CD8-positive, alpha-beta memory T cell (primary cell): Measurements from ENCODE around the gene CENATAC. TPM values are rescaled to one million over a fixed set of nuclear protein-coding genes. Genes with fewer than 3 reads are reported as not detected.

Experiments used
- CTCF ChIA-PET: fragments of 350-600 bp; sonication (Branson Sonifier 250); formaldehyde crosslinking; loops from one replicate; lab custom pipeline; 2021; ENCODE audit warnings: antibody characterized with exemption; lab: Charles Lee
- POLR2A ChIA-PET: fragments of 350-600 bp; sonication (Branson Sonifier 250); formaldehyde crosslinking; loops from one replicate; lab custom pipeline; 2021; ENCODE audit warnings: antibody characterized with exemption; lab: Charles Lee
- DNase-seq, 5 donors: peaks; one replicate each; pipeline versions ENCODE4 v3.0.0 to v3.0.0-alpha.2; 2020 to 2022; ENCODE audit warnings: mixed read lengths in 1 of 5
- H3K27ac ChIP-seq: one replicate; pipeline ENCODE4 v1.7.0; 2013; ENCODE audit warnings: low read depth, mild to moderate bottlenecking, low read length, moderate library complexity
- H3K27me3 ChIP-seq: 2 replicates; pipeline ENCODE4 v1.7.0; 2013; ENCODE audit warnings: low read length, mild to moderate bottlenecking; ENCODE audit not compliant: insufficient read depth, poor library complexity, severe bottlenecking
- H3K36me3 ChIP-seq: 2 replicates; pipeline ENCODE4 v1.7.0; 2013; ENCODE audit warnings: mild to moderate bottlenecking, low read length, moderate library complexity; ENCODE audit not compliant: insufficient read depth
- H3K4me1 ChIP-seq: 2 replicates; pipeline ENCODE4 v1.7.0; 2013; ENCODE audit warnings: mild to moderate bottlenecking, low read length, moderate library complexity; ENCODE audit not compliant: insufficient read depth
- H3K4me3 ChIP-seq: 2 replicates; pipeline ENCODE4 v1.7.0; 2013; ENCODE audit warnings: mild to moderate bottlenecking, low read length
- H3K9me3 ChIP-seq: 2 replicates; pipeline ENCODE4 v1.7.0; 2013; ENCODE audit warnings: mild to moderate bottlenecking, low read length
- H3K27ac Mint-ChIP-seq, 8 donors: one replicate each; pipeline ENCODE4 v1.8.0; 2020 to 2021; ENCODE audit warnings: mixed read lengths in 8 of 8, mild to moderate bottlenecking in 6 of 8, inconsistent platforms in 3 of 8, moderate library complexity in 3 of 8
- H3K27me3 Mint-ChIP-seq, 2 donors: one replicate each; pipeline ENCODE4 v1.8.0; 2020 to 2021; ENCODE audit warnings: mixed read lengths in 2 of 2, mild to moderate bottlenecking in 1 of 2, moderate library complexity in 1 of 2
- H3K36me3 Mint-ChIP-seq, 3 donors: one replicate each; pipeline ENCODE4 v1.8.0; 2020 to 2021; ENCODE audit warnings: mixed read lengths in 3 of 3, inconsistent platforms in 1 of 3, mild to moderate bottlenecking in 1 of 3
- H3K4me1 Mint-ChIP-seq, 3 donors: one replicate each; pipeline ENCODE4 v1.8.0; 2020 to 2021; ENCODE audit warnings: mixed read lengths in 3 of 3, inconsistent platforms in 1 of 3, mild to moderate bottlenecking in 1 of 3
- H3K4me3 Mint-ChIP-seq, 7 donors: one replicate each; pipeline ENCODE4 v1.8.0; 2020 to 2021; ENCODE audit warnings: mixed read lengths in 7 of 7, mild to moderate bottlenecking in 6 of 7, moderate library complexity in 4 of 7, inconsistent platforms in 2 of 7
- H3K9me3 Mint-ChIP-seq, 5 donors: one replicate each; pipeline ENCODE4 v1.8.0; 2020 to 2022; ENCODE audit warnings: mixed read lengths in 5 of 5, mild to moderate bottlenecking in 3 of 5, moderate library complexity in 2 of 5, inconsistent platforms in 1 of 5
- polyA plus RNA-seq: library from polyadenylated mRNA; unstranded; fragments of 300-500 nt; fragmentation: Illumina TruSeq; gene quantifications from one replicate; pipeline ENCODE4 v1.2.3, GENCODE V29; 2021
- total RNA-seq, 2 experiments: library from RNA; stranded (reverse); gene quantifications; one replicate each; pipeline ENCODE4 v1.2.3, GENCODE V29; 2021

The CENATAC gene
- total and polyA plus RNA-seq, 3 experiments from 2014 or later, result 10.1 to 34.6 (median 29.1) TPM

DNA sequence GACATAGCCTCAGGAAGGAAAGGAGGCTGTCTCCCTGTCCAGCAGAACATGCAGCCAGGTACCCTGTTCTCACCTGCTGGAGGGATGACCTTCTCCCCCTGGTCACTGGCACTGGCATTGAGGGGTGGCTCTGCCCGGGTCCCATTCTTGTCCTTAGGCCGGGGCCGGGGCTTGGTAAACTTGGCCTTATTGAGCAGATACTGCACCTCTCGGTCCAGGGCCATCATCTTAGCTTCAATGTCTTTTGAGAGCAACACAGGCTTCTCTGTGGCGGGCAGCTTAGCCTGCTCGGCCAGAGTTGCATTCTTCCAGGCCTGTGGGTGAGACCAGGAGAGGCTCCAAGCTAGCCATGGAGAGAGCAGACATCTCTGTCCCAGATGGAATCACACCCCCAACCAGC, 48.6 kb downstream of the CENATAC start:
- Mint-ChIP-seq H3K27ac (no peak overlapping the region), H3K4me1 (peaks cover 0 to 5% (median 4%) of the 10 kb centered on the region in 3 donors), H3K9me3 (no peaks in the 10 kb centered on the region), H3K27me3 (no peaks in the 10 kb centered on the region), H3K4me3 (no peak overlapping the region), H3K36me3 (peaks cover 12 to 68% (median 13%) of the 10 kb centered on the region in 3 donors)
- Histone ChIP-seq H3K4me3 (no peak overlapping the region), H3K27ac (no peak overlapping the region), H3K4me1 (no peaks in the 10 kb centered on the region), H3K9me3 (no peaks in the 10 kb centered on the region), H3K27me3 (no peaks in the 10 kb centered on the region), H3K36me3 (peaks cover 43% of the 10 kb centered on the region)
- ChIA-PET POLR2A (interaction anchor here (0.8 kb wide), 1 partner anchor 346 kb away, joined by 3 read pairs; no protein-coding TSS in a partner anchor), CTCF (interaction anchor here (1.1 kb wide), 1 partner anchor 15 kb away, joined by 3 read pairs; no protein-coding TSS in a partner anchor)
- no peak for DNase-seq

DNA sequence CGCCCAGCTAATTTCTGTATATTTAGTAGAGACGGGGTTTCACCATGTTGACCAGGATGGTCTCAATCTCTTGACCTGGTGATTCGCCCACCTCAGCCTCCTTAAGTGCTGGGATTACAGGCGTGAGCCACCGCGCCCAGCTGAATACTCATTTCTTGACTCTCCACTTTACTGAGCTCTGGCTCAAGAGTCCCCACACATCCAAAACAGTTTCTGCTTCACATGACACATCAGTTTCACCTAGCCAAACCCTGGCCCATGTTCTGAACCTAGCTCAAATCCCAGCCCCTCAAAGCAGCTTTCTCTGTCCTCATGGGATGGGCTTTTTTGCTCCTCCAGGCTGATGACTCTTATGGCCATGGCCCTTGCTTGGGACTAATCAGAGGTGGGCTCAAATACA, 49.3 kb downstream of the CENATAC start:
- no peak overlapping the region for H3K4me3 ChIP-seq
- POLR2A ChIA-PET, result interaction anchor here (0.8 kb wide), 1 partner anchor 347 kb away, joined by 3 read pairs; no protein-coding TSS in a partner anchor
- H3K4me3 Mint-ChIP-seq, result no peak overlapping the region
- H3K4me1 ChIP-seq, result no peaks in the 10 kb centered on the region
- H3K27me3 Mint-ChIP-seq, result no peaks in the 10 kb centered on the region
- DNase-seq, result no peak
- no peaks in the 10 kb centered on the region for H3K9me3 Mint-ChIP-seq
- H3K9me3 ChIP-seq, result no peaks in the 10 kb centered on the region
- peaks cover 0 to 12% (median 8%) of the 10 kb centered on the region in 3 donors for H3K4me1 Mint-ChIP-seq
- no peaks in the 10 kb centered on the region for H3K27me3 ChIP-seq
- peaks cover 13 to 75% (median 15%) of the 10 kb centered on the region in 3 donors for H3K36me3 Mint-ChIP-seq
- H3K27ac ChIP-seq, result no peak overlapping the region
- H3K27ac Mint-ChIP-seq, result peak overlapping the region in 2 of 8 donors; percentile 24 to 73
- CTCF ChIA-PET, result no interaction called here
- H3K36me3 ChIP-seq, result peaks cover 50% of the 10 kb centered on the region

DNA sequence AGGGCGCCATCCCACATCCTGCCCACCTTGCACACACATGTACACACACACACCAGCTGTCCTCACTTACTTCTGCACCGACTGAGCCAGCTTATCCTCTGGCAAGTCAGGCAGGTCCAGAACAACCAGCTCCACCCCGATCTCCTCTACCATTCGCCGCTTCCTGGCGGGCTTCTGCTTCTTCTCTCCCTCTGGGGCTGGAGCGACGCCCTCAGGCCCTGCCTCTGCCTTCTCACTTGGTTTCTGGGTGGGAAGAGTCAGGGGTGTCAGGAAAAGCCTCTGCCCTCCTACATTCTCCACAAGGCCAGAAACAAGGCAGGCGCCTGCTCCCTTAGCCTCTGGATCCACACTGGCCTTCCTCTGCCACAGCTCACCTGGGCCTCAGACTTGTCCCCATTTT, 50.7 kb downstream of the CENATAC start:
- Histone ChIP-seq H3K27ac (no peak overlapping the region), H3K4me3 (no peak overlapping the region), H3K4me1 (no peaks in the 10 kb centered on the region), H3K27me3 (no peaks in the 10 kb centered on the region), H3K9me3 (no peaks in the 10 kb centered on the region), H3K36me3 (peaks cover 63% of the 10 kb centered on the region)
- DNase-seq, result no peak
- H3K4me1 Mint-ChIP-seq, result peaks cover 7 to 22% (median 13%) of the 10 kb centered on the region in 3 donors
- H3K36me3 Mint-ChIP-seq, result peaks cover 19 to 90% (median 21%) of the 10 kb centered on the region in 3 donors
- H3K27me3 Mint-ChIP-seq, result no peaks in the 10 kb centered on the region
- H3K4me3 Mint-ChIP-seq, result peak overlapping the region in 1 of 7 donors; percentile 69
- ChIA-PET CTCF (no interaction called here), POLR2A (no interaction called here)
- no peaks in the 10 kb centered on the region for H3K9me3 Mint-ChIP-seq
- H3K27ac Mint-ChIP-seq, result no peak overlapping the region

DNA sequence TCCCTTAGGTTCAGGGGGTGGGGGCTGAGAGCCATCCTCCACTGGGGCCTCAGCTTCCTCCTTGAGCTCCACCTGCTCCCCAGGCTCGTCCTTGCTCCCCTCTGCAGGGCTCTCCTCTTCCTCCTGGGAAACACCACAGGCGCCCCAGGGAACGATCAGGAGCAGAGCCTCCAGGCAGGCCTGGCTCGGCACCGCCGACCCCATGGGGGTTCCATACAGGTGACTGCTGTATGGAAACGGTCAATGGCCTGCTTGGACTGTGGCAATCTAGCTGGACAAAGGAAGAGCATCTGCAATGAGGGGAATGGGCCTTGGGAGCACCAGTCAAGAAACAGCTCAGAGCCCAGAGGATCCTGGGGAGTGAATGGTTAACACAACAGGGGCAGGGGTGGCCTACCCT, 51.1 kb downstream of the CENATAC start:
- H3K4me1 Mint-ChIP-seq, result peaks cover 9 to 26% (median 14%) of the 10 kb centered on the region in 3 donors
- Histone ChIP-seq H3K27ac (no peak overlapping the region), H3K4me1 (no peaks in the 10 kb centered on the region), H3K36me3 (peaks cover 68% of the 10 kb centered on the region), H3K4me3 (no peak overlapping the region), H3K9me3 (no peaks in the 10 kb centered on the region), H3K27me3 (no peaks in the 10 kb centered on the region)
- no peak for DNase-seq
- no peak overlapping the region for H3K4me3 Mint-ChIP-seq
- no peaks in the 10 kb centered on the region for H3K27me3 Mint-ChIP-seq
- ChIA-PET CTCF (no interaction called here), POLR2A (no interaction called here)
- H3K9me3 Mint-ChIP-seq, result no peaks in the 10 kb centered on the region
- peak overlapping the region in 1 of 8 donors; percentile 78 for H3K27ac Mint-ChIP-seq
- H3K36me3 Mint-ChIP-seq, result peaks cover 19 to 94% (median 21%) of the 10 kb centered on the region in 3 donors

DNA sequence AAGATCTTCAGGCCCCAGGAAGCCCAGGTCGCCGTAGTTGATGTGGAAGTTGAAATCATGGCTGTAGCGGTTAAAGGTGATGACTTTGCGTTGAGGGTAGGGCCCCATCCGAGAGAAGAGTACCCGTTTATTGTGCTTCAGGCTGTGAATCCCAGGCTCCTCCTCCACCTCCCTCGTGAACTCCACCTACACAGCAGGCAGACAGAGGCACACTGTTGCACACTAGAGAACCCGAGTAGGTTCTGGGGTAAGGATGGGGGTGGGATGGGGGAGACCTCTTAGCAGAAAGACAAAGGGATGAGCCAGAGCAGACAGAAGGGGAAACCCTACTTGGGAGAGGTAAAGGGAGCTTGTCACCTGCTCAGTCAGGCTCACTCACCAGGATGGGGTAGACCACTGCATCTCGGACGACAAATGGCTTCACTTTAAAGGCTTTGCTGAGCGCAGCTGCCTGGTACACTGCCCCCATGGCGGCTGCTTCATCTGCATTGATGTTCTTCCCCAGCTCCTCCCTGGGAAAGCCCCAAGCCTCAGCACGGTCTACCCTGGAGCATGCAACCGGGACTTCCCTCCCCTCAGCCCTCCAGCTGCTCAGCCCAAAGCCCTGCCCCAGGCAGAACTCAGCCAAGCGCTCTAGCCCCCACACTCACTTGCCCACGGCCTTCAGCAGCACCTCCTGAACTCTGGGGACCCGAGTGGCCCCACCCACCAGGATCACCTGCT, 53.7 kb downstream of the CENATAC start:
- Mint-ChIP-seq H3K36me3 (peaks cover 19 to 94% (median 20%) of the 10 kb centered on the region in 3 donors), H3K4me3 (peak overlapping the region in 2 of 7 donors; percentile 8 to 34), H3K4me1 (peaks cover 24 to 44% (median 32%) of the 10 kb centered on the region in 3 donors), H3K9me3 (no peaks in the 10 kb centered on the region), H3K27me3 (no peaks in the 10 kb centered on the region), H3K27ac (peak overlapping the region in 4 of 8 donors; percentile 43 to 73 (median 52))
- ChIA-PET CTCF (interaction anchor here (1.2 kb wide), 1 partner anchor 32 kb away, joined by 3 read pairs; no protein-coding TSS in a partner anchor), POLR2A (interaction anchor here (0.6 kb wide), 2 partner anchors 34 to 43 kb away, joined by 3 read pairs; no protein-coding TSS in a partner anchor)
- no peak for DNase-seq
- Histone ChIP-seq H3K36me3 (peaks cover 76% of the 10 kb centered on the region), H3K4me3 (no peak overlapping the region), H3K9me3 (no peaks in the 10 kb centered on the region), H3K27ac (no peak overlapping the region), H3K4me1 (peaks cover 13% of the 10 kb centered on the region), H3K27me3 (no peaks in the 10 kb centered on the region)

DNA sequence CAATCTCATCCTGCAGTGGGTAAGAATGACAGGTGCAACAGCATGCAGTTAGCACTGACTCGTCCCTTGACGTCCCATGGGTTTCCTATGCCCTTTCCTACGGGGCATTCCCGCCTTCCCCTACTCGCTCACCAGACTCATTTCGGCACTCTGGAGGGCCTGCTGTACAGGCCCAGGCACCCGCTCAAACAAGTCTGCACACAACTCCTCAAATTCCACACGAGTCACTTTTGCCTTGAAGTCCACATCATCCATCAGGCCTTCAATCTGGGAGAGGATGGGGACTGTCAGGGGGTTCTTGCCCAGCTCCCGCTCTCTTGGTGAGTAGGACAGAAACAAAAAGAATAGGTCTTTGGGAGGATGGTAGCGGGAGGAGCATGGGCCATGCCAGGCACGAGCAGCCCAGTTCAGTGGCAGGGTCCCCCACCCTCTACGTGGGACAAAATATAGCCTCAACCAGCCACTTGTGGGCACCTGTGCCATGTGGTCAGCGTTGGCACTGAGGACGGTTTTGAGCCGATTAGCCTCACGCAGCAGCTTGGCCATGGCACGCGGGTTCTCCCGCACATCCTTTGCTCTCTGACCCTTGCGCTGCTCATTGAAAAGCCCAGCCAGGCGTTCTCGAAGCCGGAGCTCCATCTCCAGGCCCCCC, 54.4 kb downstream of the CENATAC start:
- ChIA-PET CTCF (no interaction called here), POLR2A (no interaction called here)
- Mint-ChIP-seq H3K36me3 (peaks cover 17 to 90% (median 18%) of the 10 kb centered on the region in 3 donors), H3K4me3 (peak overlapping the region in 1 of 7 donors; percentile 27), H3K4me1 (peaks cover 25 to 44% (median 35%) of the 10 kb centered on the region in 3 donors), H3K27me3 (no peaks in the 10 kb centered on the region), H3K9me3 (no peaks in the 10 kb centered on the region), H3K27ac (peak overlapping the region in 4 of 8 donors; percentile 46 to 84 (median 50))
- Histone ChIP-seq H3K4me1 (peaks cover 13% of the 10 kb centered on the region), H3K9me3 (no peaks in the 10 kb centered on the region), H3K36me3 (peaks cover 69% of the 10 kb centered on the region), H3K4me3 (no peak overlapping the region), H3K27me3 (no peaks in the 10 kb centered on the region), H3K27ac (no peak overlapping the region)
- no peak for DNase-seq

DNA sequence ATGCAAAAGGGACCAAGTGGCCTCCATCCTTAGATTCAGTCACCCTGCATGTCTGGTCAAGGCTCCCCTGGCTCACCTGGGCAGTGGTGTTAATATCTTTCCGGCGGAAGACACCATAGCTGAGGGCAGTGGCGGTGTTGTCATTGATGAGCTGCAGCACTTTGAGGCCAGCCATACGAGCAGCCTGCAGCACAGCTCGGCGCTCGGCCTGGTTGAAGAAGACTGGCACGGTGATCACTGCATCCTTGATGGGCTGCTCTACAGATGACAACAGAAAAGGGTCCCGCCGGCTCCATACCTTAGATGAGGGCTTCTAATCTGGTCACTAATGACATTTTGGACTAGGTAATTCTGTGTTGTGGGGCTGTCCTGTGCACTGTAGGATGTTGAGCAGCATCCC, 56.5 kb downstream of the CENATAC start:
- Histone ChIP-seq H3K9me3 (no peaks in the 10 kb centered on the region), H3K4me3 (no peak overlapping the region), H3K4me1 (peaks cover 22% of the 10 kb centered on the region), H3K27ac (no peak overlapping the region), H3K27me3 (no peaks in the 10 kb centered on the region), H3K36me3 (peaks cover 51% of the 10 kb centered on the region)
- CTCF ChIA-PET, result interaction anchor here (0.8 to 5.3 kb wide), 4 partner anchors 12 to 142 kb away, joined by 3 to 23 read pairs (median 4); partner anchors contain the start of genes RPS25, TRAPPC4 and VPS11
- POLR2A ChIA-PET, result interaction anchor here (1.2 kb wide), 1 partner anchor 13 kb away, joined by 3 read pairs; the partner anchor contains the start of gene VPS11
- Mint-ChIP-seq H3K4me3 (peak overlapping the region in 5 of 7 donors; percentile 2 to 66 (median 47)), H3K27me3 (no peaks in the 10 kb centered on the region), H3K9me3 (no peaks in the 10 kb centered on the region), H3K36me3 (peaks cover 14 to 74% (median 16%) of the 10 kb centered on the region in 3 donors), H3K4me1 (peaks cover 35 to 55% (median 46%) of the 10 kb centered on the region in 3 donors), H3K27ac (peak overlapping the region in 1 of 8 donors; percentile 51)
- no peak for DNase-seq
